GM12873 (cell line): Measurements from ENCODE around the gene EEF1AKMT2.

Source experiments
- CTCF ChIP-seq: IDR thresholded peaks from 2 replicates; pipeline ENCODE4 v1.5.1; 2012; ENCODE audit warnings: low read depth, mild to moderate bottlenecking, moderate library complexity, low read length, control low read depth; ENCODE audit not compliant: insufficient read depth; ENCODE audit errors: missing control alignments

The EEF1AKMT2 gene

DNA sequence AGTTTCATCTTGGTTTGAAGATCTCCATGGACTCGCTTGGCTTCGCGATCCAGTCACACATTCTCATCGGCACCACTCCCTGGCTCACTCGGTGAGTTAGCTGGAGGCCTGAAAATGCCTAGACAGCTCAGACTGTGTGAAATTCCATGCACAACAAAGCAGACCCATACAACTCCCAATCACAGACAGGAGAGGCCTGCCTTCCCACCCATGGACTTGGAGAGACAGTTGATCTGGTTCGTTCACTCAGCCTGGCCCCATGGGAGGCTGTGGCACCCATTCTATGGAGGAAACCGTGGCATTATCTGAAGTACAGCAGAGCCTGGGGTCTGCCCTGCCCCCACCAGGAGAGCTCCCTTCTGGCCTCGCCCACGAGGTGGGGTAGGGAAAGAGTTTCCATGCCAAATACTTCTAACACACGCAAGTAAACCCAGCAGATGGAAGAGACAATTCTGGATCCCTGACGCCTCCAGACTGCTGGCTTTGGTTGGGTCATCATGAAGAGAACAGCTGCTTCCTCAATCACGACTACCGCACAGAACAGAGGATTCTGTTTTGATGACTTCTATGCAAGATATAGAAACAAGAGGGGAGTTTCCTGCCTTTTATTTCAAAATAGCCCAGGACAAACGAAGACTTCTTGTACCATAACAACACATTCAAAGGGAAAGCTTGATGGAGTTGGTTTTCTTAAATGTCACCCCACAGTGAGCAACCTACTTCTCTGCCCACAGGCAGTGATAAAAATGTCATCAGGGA is 63.4 kb downstream of the EEF1AKMT2 start:
- no peak for TF ChIP-seq CTCF

GRCh38 chr10:124727361-124727960 is 64.2 kb downstream of the EEF1AKMT2 start:
- no peak for TF ChIP-seq CTCF

DNA sequence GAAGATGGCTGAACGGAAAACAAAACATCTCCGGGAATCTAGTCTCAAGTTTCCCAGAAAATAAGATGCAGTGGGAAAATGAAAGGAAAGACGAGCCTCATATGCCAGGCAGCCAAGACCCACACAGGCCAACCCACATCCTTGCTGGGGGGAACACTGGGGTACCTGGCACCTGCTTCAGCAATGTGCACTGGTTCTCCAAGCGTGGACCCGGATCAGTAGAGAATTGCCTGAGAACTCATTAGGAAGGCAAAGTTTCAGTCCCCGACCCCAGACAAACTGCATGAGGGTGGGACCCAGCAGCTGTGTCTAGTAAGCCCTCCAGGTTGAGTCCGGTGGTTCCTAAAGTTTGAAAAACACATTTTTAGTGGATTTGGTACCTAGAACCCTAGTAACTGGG is 65.9 kb downstream of the EEF1AKMT2 start:
- TF ChIP-seq CTCF, result no peak

- no peak for TF ChIP-seq CTCF
Measured at GRCh38 chr10:124725171-124725631, 66.5 kb downstream of the EEF1AKMT2 start.

DNA sequence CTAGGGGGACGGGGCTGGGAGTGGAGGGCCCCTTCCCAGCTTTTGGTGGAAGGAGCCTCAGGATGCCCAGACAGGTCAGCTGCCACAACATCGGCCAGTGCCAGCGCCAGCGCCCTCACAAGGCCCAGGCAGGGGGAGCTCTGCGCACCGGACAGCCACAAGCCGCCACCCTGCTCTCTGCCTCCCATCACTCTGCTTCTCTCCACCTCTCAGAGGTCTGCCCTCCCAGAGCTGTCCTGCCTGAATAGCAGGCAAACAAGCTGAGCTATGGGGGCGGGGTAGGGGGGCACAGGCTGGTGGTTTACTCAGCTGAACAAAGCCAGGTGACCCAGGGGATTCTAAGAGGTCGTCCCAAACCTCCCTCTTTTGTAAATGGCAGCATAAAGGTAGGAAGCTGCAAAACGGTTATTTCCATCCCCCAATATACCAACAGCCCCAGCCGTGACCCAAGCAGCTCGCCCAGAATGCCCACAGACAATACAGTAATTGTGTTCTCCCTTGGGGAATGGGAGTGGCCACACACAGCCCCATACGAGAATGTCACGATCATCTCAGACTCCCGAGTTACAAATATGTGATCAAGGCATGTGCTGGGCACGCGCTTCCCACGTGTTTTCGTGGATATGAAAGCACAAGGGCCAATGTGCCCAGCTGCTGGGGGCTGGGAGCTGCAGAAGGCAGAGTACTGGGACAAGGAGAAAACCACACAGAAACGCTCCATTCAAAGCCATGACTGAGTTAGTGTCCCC is 67.2 kb downstream of the EEF1AKMT2 start:
- no peak for TF ChIP-seq CTCF

DNA sequence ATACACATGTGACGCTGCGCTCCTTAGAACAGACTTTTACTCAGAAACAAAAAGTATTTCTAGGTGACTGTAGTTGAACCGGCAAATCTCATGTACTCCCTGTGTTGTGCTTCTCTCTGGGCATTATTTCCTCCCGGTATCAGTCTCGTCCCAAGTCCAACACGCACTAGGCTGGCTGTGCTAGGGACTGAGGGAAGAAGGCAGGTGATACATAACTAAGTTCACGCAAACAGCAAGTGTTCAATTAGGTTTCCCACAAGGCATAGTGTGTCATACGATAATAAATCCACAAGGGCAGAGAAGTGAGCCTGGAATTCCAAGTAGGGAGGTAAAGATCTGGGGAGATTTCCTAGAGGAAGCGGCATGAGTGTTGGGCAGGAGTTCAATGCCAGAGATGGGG is 67.9 kb downstream of the EEF1AKMT2 start:
- no peak for TF ChIP-seq CTCF
